Vagina (tissue), 2 donors: ENCODE measurements around the gene TMEM107.

Experiments
- CTCF ChIP-seq, 3 experiments: fragments of 450-650 bp in 2 of 3; fragments of 200-600 bp in 1 of 3; sonication (generic) in 1 of 3; IDR thresholded peaks; one replicate each; pipeline ENCODE4 v1.5.1; 2017 to 2019; ENCODE audit warnings: antibody characterized with exemption in 3 of 3, mild to moderate bottlenecking in 2 of 3, moderate library complexity in 2 of 3
- POLR2A ChIP-seq, 2 donors: fragments of 450-650 bp; IDR thresholded peaks; one replicate each; pipeline ENCODE4 v1.6.1; 2017; ENCODE audit warnings: antibody characterized with exemption in 2 of 2, mild to moderate bottlenecking in 2 of 2, moderate library complexity in 2 of 2

- TF ChIP-seq CTCF (IDR thresholded peaks at IDR 0.05) (no peak), POLR2A (IDR thresholded peaks at IDR 0.05) (no peak)
Measured at GRCh38 chr17:8144401-8145231, 31.6 kb downstream of the TMEM107 start.
